GM12874 (cell line): ENCODE data around the gene RCBTB1.

Source experiments
- CTCF ChIP-seq: IDR thresholded peaks from 2 replicates; pipeline ENCODE4 v1.5.1; 2011; ENCODE audit warnings: low read depth, mild to moderate bottlenecking, control low read depth, low read length, moderate library complexity; ENCODE audit not compliant: insufficient read depth

Gene RCBTB1

GRCh38 chr13:49579501-49579900, 5.9 kb downstream of the RCBTB1 start:
- TF ChIP-seq CTCF, result no peak

GRCh38 chr13:49571299-49572240, 13.8 kb downstream of the RCBTB1 start:
- TF ChIP-seq CTCF, result no peak

- no peak for TF ChIP-seq CTCF
Observed at GRCh38 chr13:49569993-49570689, 15.2 kb downstream of the RCBTB1 start.

GRCh38 chr13:49567491-49567890, 17.9 kb downstream of the RCBTB1 start:
- TF ChIP-seq CTCF, result no peak

- TF ChIP-seq CTCF, result no peak
Observed at GRCh38 chr13:49566461-49566860, 18.9 kb downstream of the RCBTB1 start.

GRCh38 chr13:49563516-49563915, 21.8 kb downstream of the RCBTB1 start:
- no peak for TF ChIP-seq CTCF

- no peak for TF ChIP-seq CTCF
Observed at GRCh38 chr13:49561062-49561410, 24.3 kb downstream of the RCBTB1 start.
